Stimulated activated CD4-positive, alpha-beta T cell treated with anti-CD3 and anti-CD28 coated beads, Interleukin-2, amount 100 ng/mL, for 24 hours (primary cell): ENCODE results near the gene MSL2.
"Not testable (repeated sequence)": the region's sequence is repeated elsewhere in the genome, so short reads cannot be mapped to it uniquely, and the experiment has no call there.

ENCODE experiments used
- DNase-seq, 2 donors: peaks; one replicate each; pipeline ENCODE4 v3.0.0-alpha.2; 2020

The MSL2 gene

GRCh38 chr3:136192831-136193230 lies 3.3 kb downstream of the MSL2 start:
- DNase-seq: no peak

- not testable (repeated sequence) for DNase-seq
These were observed 3.9 kb downstream of the MSL2 start for GRCh38 chr3:136192195-136192594.

- DNase-seq: no peak
These were observed 6.1 kb downstream of the MSL2 start for GRCh38 chr3:136189859-136190617.

GRCh38 chr3:136189043-136189442 lies 7.1 kb downstream of the MSL2 start:
- no peak for DNase-seq

- no peak for DNase-seq
These were observed 8.3 kb downstream of the MSL2 start for GRCh38 chr3:136187868-136188267.

GRCh38 chr3:136186846-136187245 lies 9.3 kb downstream of the MSL2 start:
- no peak for DNase-seq

- no peak for DNase-seq
These were observed 9.8 kb downstream of the MSL2 start for GRCh38 chr3:136186344-136186743.

- no peak for DNase-seq
These were observed 11.4 kb downstream of the MSL2 start for GRCh38 chr3:136184703-136185102.

- no peak for DNase-seq
These were observed 14.4 kb downstream of the MSL2 start for GRCh38 chr3:136181741-136182140.

- no peak for DNase-seq
These were observed 18.3 kb downstream of the MSL2 start for GRCh38 chr3:136177876-136178275.

GRCh38 chr3:136173939-136174490 lies 22.1 kb downstream of the MSL2 start:
- no peak for DNase-seq

- no peak for DNase-seq
These were observed 25.0 kb downstream of the MSL2 start for GRCh38 chr3:136171097-136171542.

- DNase-seq: not testable (repeated sequence)
These were observed 27.9 kb downstream of the MSL2 start for GRCh38 chr3:136168236-136168635.

GRCh38 chr3:136166507-136166906 lies 29.6 kb downstream of the MSL2 start:
- no peak for DNase-seq

- not testable (repeated sequence) for DNase-seq
These were observed 32.5 kb downstream of the MSL2 start for GRCh38 chr3:136163607-136164006.

GRCh38 chr3:136162322-136162721 lies 33.8 kb downstream of the MSL2 start:
- DNase-seq: no peak

- DNase-seq: no peak
These were observed 34.6 kb downstream of the MSL2 start for GRCh38 chr3:136161516-136161915.

- DNase-seq: no peak
These were observed 43.2 kb downstream of the MSL2 start for GRCh38 chr3:136152963-136153362.

GRCh38 chr3:136152176-136152843 lies 43.8 kb downstream of the MSL2 start:
- no peak for DNase-seq

- no peak for DNase-seq
These were observed 44.9 kb downstream of the MSL2 start for GRCh38 chr3:136151219-136151618.

GRCh38 chr3:136149667-136150066 lies 46.5 kb downstream of the MSL2 start:
- no peak for DNase-seq

- no peak for DNase-seq
These were observed 49.0 kb downstream of the MSL2 start for GRCh38 chr3:136146981-136147729.

GRCh38 chr3:136144397-136144796 lies 51.7 kb downstream of the MSL2 start:
- not testable (repeated sequence) for DNase-seq
